A549 (cell line): ENCODE data around the gene FAR2. TPM values are rescaled to one million over a fixed set of nuclear protein-coding genes. Genes with fewer than 3 reads are reported as not detected.

Experiments used
- ATAC-seq, 2 experiments: fragments of 200-7000 bp in 1 of 2; fragments of >200 bp in 1 of 2; cut with Nextera tagmentation in 1 of 2; cut with Tn5 transposase in 1 of 2; 3 replicates each; pipeline versions ENCODE4 v1.8.0 to v1.9.1; 2018 to 2020; ENCODE audit warnings: mild to moderate bottlenecking in 1 of 2, moderate library complexity in 1 of 2
- CTCF ChIA-PET: fragments of 300-600 bp; sonication (Branson Sonifier 250); formaldehyde crosslinking; extraction: SDS; loops from one replicate; lab custom pipeline; 2021; ENCODE audit warnings: antibody characterized with exemption, inconsistent platforms; lab: Yijun Ruan, JAX
- POLR2A ChIA-PET: fragments of 350-600 bp; formaldehyde crosslinking; extraction: SDS; loops from one replicate; lab custom pipeline; 2021; ENCODE audit warnings: antibody characterized with exemption, inconsistent platforms; lab: Yijun Ruan, JAX
- DNase-seq, 2 experiments: peaks; one replicate each; pipeline versions ENCODE4 v3.0.0 to v3.0.0-alpha.2; 2011 to 2016; ENCODE audit warnings: low read depth in 1 of 2, low spot score in 1 of 2
- FAIRE-seq: peaks from 2 replicates; lab custom pipeline; 2011; peaks lifted over from hg19 to GRCh38; lab: Jason Lieb, UNC
- H3K27ac ChIP-seq, 2 experiments: fragments of >200 bp; sonication (Bioruptor Twin); formaldehyde crosslinking; 3 replicates each; pipeline ENCODE4 v1.5.1; 2016 to 2017
- H3K4me1 ChIP-seq: fragments of >200 bp; sonication (Bioruptor Twin); formaldehyde crosslinking; 3 replicates; pipeline ENCODE4 v1.6.1; 2016
- H3K4me2 ChIP-seq: fragments of >200 bp; sonication (Bioruptor Twin); formaldehyde crosslinking; 3 replicates; pipeline ENCODE4 v1.6.1; 2016
- H3K4me3 ChIP-seq: fragments of >200 bp; sonication (Bioruptor Twin); formaldehyde crosslinking; 3 replicates; pipeline ENCODE4 v1.5.1; 2016
- H3K9me3 ChIP-seq: fragments of >200 bp; sonication (Bioruptor Twin); formaldehyde crosslinking; 3 replicates; pipeline ENCODE4 v1.6.1; 2016
- BCL3 ChIP-seq: fragments of >200 bp; sonication (Bioruptor Twin); formaldehyde crosslinking; IDR thresholded peaks from 3 replicates; pipeline ENCODE4 v1.6.1; 2016
- CEBPB ChIP-seq, 2 experiments: fragments of >200 bp in 1 of 2; sonication (Bioruptor Twin) in 1 of 2; formaldehyde crosslinking in 1 of 2; IDR thresholded peaks; 2 replicates each; pipeline ENCODE4 v1.6.1; 2012 to 2016
- CTCF ChIP-seq: fragments of >200 bp; sonication (Bioruptor Twin); formaldehyde crosslinking; IDR thresholded peaks from 3 replicates; pipeline ENCODE4 v1.5.1; 2016
- ESRRA ChIP-seq: fragments of 150-350 bp; IDR thresholded peaks from 2 replicates; pipeline ENCODE4 v1.6.1; 2014; ENCODE audit warnings: mild to moderate bottlenecking, low read length, borderline replicate concordance
- FOXS1 ChIP-seq: fragments of 250-450 bp; sonication (Bioruptor Pico); IDR thresholded peaks from 2 replicates; pipeline ENCODE4 v1.5.0; 2020; ENCODE audit warnings: mild to moderate bottlenecking, moderate library complexity
- HES2 ChIP-seq: fragments of >200 bp; sonication (Bioruptor Twin); formaldehyde crosslinking; IDR thresholded peaks from 2 replicates; pipeline ENCODE4 v1.6.1; 2016
- HEYL ChIP-seq: fragments of 250-450 bp; sonication (Bioruptor Pico); IDR thresholded peaks from 2 replicates; pipeline ENCODE4 v1.8.0; 2021; ENCODE audit warnings: mild to moderate bottlenecking, moderate library complexity
- HOXA7 ChIP-seq: fragments of 250-450 bp; sonication (Bioruptor Pico); IDR thresholded peaks from 2 replicates; pipeline ENCODE4 v1.5.0; 2020; ENCODE audit warnings: mild to moderate bottlenecking, moderate library complexity
- JUN ChIP-seq, 2 experiments: fragments of >200 bp; sonication (Bioruptor Twin); formaldehyde crosslinking; IDR thresholded peaks; 2 replicates in 1 of 2; 3 replicates in 1 of 2; pipeline ENCODE4 v1.6.1; 2016 to 2017
- JUNB ChIP-seq: fragments of >200 bp; sonication (Bioruptor Twin); formaldehyde crosslinking; IDR thresholded peaks from 2 replicates; pipeline ENCODE4 v1.6.1; 2016
- KDM5A ChIP-seq: fragments of 200-600 bp; sonication (generic); IDR thresholded peaks from 2 replicates; pipeline ENCODE4 v1.6.1; 2016; ENCODE audit warnings: antibody characterized with exemption, mild to moderate bottlenecking
- MAFK ChIP-seq: fragments of 450-650 bp; IDR thresholded peaks from 2 replicates; pipeline ENCODE4 v1.6.1; 2014; ENCODE audit not compliant: partially characterized antibody
- NPAS2 ChIP-seq: fragments of 250-450 bp; sonication (Bioruptor Pico); IDR thresholded peaks from 2 replicates; pipeline ENCODE4 v1.8.0; 2022; ENCODE audit warnings: mild to moderate bottlenecking, moderate library complexity, borderline replicate concordance
- PBX3 ChIP-seq: IDR thresholded peaks from 2 replicates; pipeline ENCODE4 v1.6.1; 2012
- PHF8 ChIP-seq: fragments of 200-600 bp; sonication (generic); IDR thresholded peaks from 2 replicates; pipeline ENCODE4 v1.6.1; 2016; ENCODE audit warnings: low read depth, mild to moderate bottlenecking, antibody characterized with exemption, moderate library complexity, borderline replicate concordance
- REST ChIP-seq: fragments of 200-600 bp; sonication (generic); IDR thresholded peaks from 2 replicates; pipeline ENCODE4 v1.6.1; 2016; ENCODE audit warnings: antibody characterized with exemption, mild to moderate bottlenecking, moderate library complexity
- RFX5 ChIP-seq: fragments of 450-650 bp; IDR thresholded peaks from 2 replicates; pipeline ENCODE4 v1.7.1; 2014; ENCODE audit warnings: antibody characterized with exemption, mild to moderate bottlenecking, moderate library complexity
- SREBF2 ChIP-seq: fragments of 450-650 bp; IDR thresholded peaks from 2 replicates; pipeline ENCODE4 v1.6.1; 2014; ENCODE audit warnings: mild to moderate bottlenecking, moderate library complexity
- TFCP2L1 ChIP-seq: fragments of 250-450 bp; sonication (Bioruptor Pico); IDR thresholded peaks from 2 replicates; pipeline ENCODE4 v1.5.0; 2021; ENCODE audit warnings: mild to moderate bottlenecking
- ZNF302 ChIP-seq: fragments of 250-450 bp; sonication (Bioruptor Pico); IDR thresholded peaks from 2 replicates; pipeline ENCODE4 v1.9.0; 2021; ENCODE audit warnings: inconsistent platforms, mild to moderate bottlenecking, moderate library complexity
- WGBS: methylation state at CpG from one replicate; pipeline ENCODE4 v1.1.6; 2017; ENCODE audit errors: missing lambda C conversion rate; 5-methylcytosine and 5-hydroxymethylcytosine counted together
- polyA plus RNA-seq, 4 experiments: library from polyadenylated mRNA; depleted of rRNA in 3 of 4; stranded (reverse); fragments of >200 nt; fragmentation: RNase III in 1 of 4; extraction: RNeasy Plus Mini Kit Qiagen cat#74134 plus additional on column Dnase treatment in 1 of 4; gene quantifications; 2 replicates in 3 of 4; 3 replicates in 1 of 4; pipeline ENCODE4 v1.2.3, GENCODE V29; 2011 to 2017

FAR2 gene
- polyA plus RNA-seq, 2 of the 4 experiments (the other 2 are of a cell fraction) = 0.06 TPM; not detected in 1

- no peak for TF ChIP-seq CTCF
- no peak for TF ChIP-seq CEBPB (IDR thresholded peaks at IDR 0.05)
- no peak for TF ChIP-seq ESRRA
- TF ChIP-seq, all 56 proteins: peak for 0
Observed at GRCh38 chr12:29241821-29242591, 92.9 kb downstream of the FAR2 start (continued).

GRCh38 chr12:29242921-29243431 lies 93.9 kb downstream of the FAR2 start:
- Histone ChIP-seq H3K4me2 (no peak overlapping the region), H3K27ac (no peak overlapping the region), H3K9me3 (no peaks in the 10 kb centered on the region), H3K4me3 (no peak overlapping the region), H3K4me1 (no peaks in the 10 kb centered on the region)
- 52% methylated on average over 4 of the region's 4 CpGs for WGBS
- TF ChIP-seq ZNF302 (CRISPR knock-in tag) (no peak), RFX5 (no peak), HOXA7 (CRISPR knock-in tag) (no peak), REST (no peak), TFCP2L1 (CRISPR knock-in tag) (no peak), NPAS2 (CRISPR knock-in tag) (no peak), BCL3 (no peak), KDM5A (no peak), JUNB (no peak), ESRRA (no peak), MAFK (no peak), PBX3 (no peak), FOXS1 (no peak), SREBF2 (no peak), JUN (IDR thresholded peaks at IDR 0.05) (no peak), HES2 (no peak), HEYL (no peak), PHF8 (no peak)
- DNase-seq (no peak), FAIRE-seq (no peak), ATAC-seq (no peak)
- ChIA-PET POLR2A (no interaction called here), CTCF (no interaction called here)
